CD4-positive, alpha-beta T cell treated with Interleukin-4 for 1 hour (primary cell): ENCODE measurements around the gene FUT8.

ENCODE experiments used
- DNase-seq, 2 donors: peaks; one replicate each; pipeline ENCODE4 v3.0.0-alpha.2; 2020 to 2022

The FUT8 gene

GRCh38 chr14:65496178-65496993 lies 83.9 kb downstream of the FUT8 start:
- DNase-seq, result no peak

GRCh38 chr14:65499138-65499537 lies 86.6 kb downstream of the FUT8 start:
- DNase-seq, result no peak

- DNase-seq, result no peak
Measured at GRCh38 chr14:65500075-65500474, 87.5 kb downstream of the FUT8 start.

GRCh38 chr14:65501328-65501727 lies 88.8 kb downstream of the FUT8 start:
- no peak for DNase-seq

GRCh38 chr14:65502676-65503124 lies 90.2 kb downstream of the FUT8 start:
- no peak for DNase-seq

- no peak for DNase-seq
Measured at GRCh38 chr14:65503771-65504170, 91.2 kb downstream of the FUT8 start.

- no peak for DNase-seq
Measured at GRCh38 chr14:65506801-65507200, 94.3 kb downstream of the FUT8 start.

GRCh38 chr14:65509842-65510241 lies 97.3 kb downstream of the FUT8 start:
- DNase-seq, result no peak

GRCh38 chr14:65513671-65514070 lies 101.1 kb downstream of the FUT8 start:
- DNase-seq, result no peak

GRCh38 chr14:65517635-65518542 lies 105.4 kb downstream of the FUT8 start:
- no peak for DNase-seq

- no peak for DNase-seq
Measured at GRCh38 chr14:65528069-65528468, 115.5 kb downstream of the FUT8 start.

GRCh38 chr14:65531148-65531547 lies 118.6 kb downstream of the FUT8 start:
- DNase-seq, result no peak

- no peak for DNase-seq
Measured at GRCh38 chr14:65533736-65534404, 121.3 kb downstream of the FUT8 start.

GRCh38 chr14:65536781-65537423 lies 124.4 kb downstream of the FUT8 start:
- DNase-seq, result no peak

GRCh38 chr14:65548878-65549277 lies 136.3 kb downstream of the FUT8 start:
- no peak for DNase-seq

- DNase-seq, result no peak
Measured at GRCh38 chr14:65549429-65549828, 136.9 kb downstream of the FUT8 start.

- no peak for DNase-seq
Measured at GRCh38 chr14:65550779-65551643, 138.5 kb downstream of the FUT8 start.

- no peak for DNase-seq
Measured at GRCh38 chr14:65552724-65553123, 140.2 kb downstream of the FUT8 start.

- no peak for DNase-seq
Measured at GRCh38 chr14:65554837-65555236, 142.3 kb downstream of the FUT8 start.

- no peak for DNase-seq
Measured at GRCh38 chr14:65555358-65555757, 142.8 kb downstream of the FUT8 start.

GRCh38 chr14:65558363-65558762 lies 145.8 kb downstream of the FUT8 start:
- no peak for DNase-seq
